SK-N-SH treated with all-trans-retinoic acid at 6 μM for 48 hours (cell line): ENCODE results near the gene KCMF1.

Experiments
- ATAC-seq: fragments of 200-7000 bp; cut with Tn5 transposase; 3 replicates; pipeline ENCODE4 v1.9.1; 2020; ENCODE audit warnings: mild to moderate bottlenecking, moderate library complexity
- ARNTL ChIP-seq: fragments of 450-650 bp; formaldehyde crosslinking; IDR thresholded peaks from 2 replicates; pipeline ENCODE4 v1.5.0; 2020; ENCODE audit warnings: low read depth, mild to moderate bottlenecking, moderate library complexity, borderline replicate concordance
- CSDC2 ChIP-seq: fragments of 250-450 bp; sonication (Bioruptor Pico); IDR thresholded peaks from 2 replicates; pipeline ENCODE4 v1.5.0; 2020; ENCODE audit warnings: mild to moderate bottlenecking, moderate library complexity
- ESRRG ChIP-seq: fragments of 250-450 bp; sonication (Bioruptor Pico); IDR thresholded peaks from 2 replicates; pipeline ENCODE4 v1.6.1; 2021; ENCODE audit warnings: mild to moderate bottlenecking
- GLIS3 ChIP-seq: fragments of 250-450 bp; sonication (Bioruptor Pico); IDR thresholded peaks from 2 replicates; pipeline ENCODE4 v1.5.0; 2020; ENCODE audit warnings: mild to moderate bottlenecking, moderate library complexity
- ISL1 ChIP-seq: fragments of 250-450 bp; sonication (Bioruptor Pico); IDR thresholded peaks from 2 replicates; pipeline ENCODE4 v2.1.2; 2022; ENCODE audit warnings: mild to moderate bottlenecking, moderate library complexity
- OSR1 ChIP-seq: fragments of 250-450 bp; sonication (Bioruptor Pico); IDR thresholded peaks from 2 replicates; pipeline ENCODE4 v1.8.0; 2022; ENCODE audit warnings: moderate library complexity, mild to moderate bottlenecking, inconsistent platforms
- PPARA ChIP-seq: fragments of 250-450 bp; sonication (Bioruptor Pico); IDR thresholded peaks from 2 replicates; pipeline ENCODE4 v1.5.0; 2020; ENCODE audit warnings: mild to moderate bottlenecking, borderline replicate concordance
- RARB ChIP-seq: fragments of 250-450 bp; sonication (Bioruptor Pico); IDR thresholded peaks from 2 replicates; pipeline ENCODE4 v1.8.0; 2021; ENCODE audit warnings: mild to moderate bottlenecking, moderate library complexity
- TCF4 ChIP-seq: fragments of 250-450 bp; sonication (Bioruptor Pico); IDR thresholded peaks from 2 replicates; pipeline ENCODE4 v1.8.0; 2021; ENCODE audit warnings: mild to moderate bottlenecking, moderate library complexity, borderline replicate concordance
- TOX ChIP-seq: fragments of 250-450 bp; sonication (Bioruptor Pico); IDR thresholded peaks from 2 replicates; pipeline ENCODE4 v1.8.0; 2021; ENCODE audit warnings: mild to moderate bottlenecking, moderate library complexity, borderline replicate concordance
- ZC3H10 ChIP-seq: fragments of 250-450 bp; sonication (Bioruptor Pico); IDR thresholded peaks from 2 replicates; pipeline ENCODE4 v1.5.1; 2021; ENCODE audit warnings: mild to moderate bottlenecking, moderate library complexity
- ZFP3 ChIP-seq: fragments of 250-450 bp; sonication (Bioruptor Pico); IDR thresholded peaks from 2 replicates; pipeline ENCODE4 v1.5.0; 2020; ENCODE audit warnings: mild to moderate bottlenecking, moderate library complexity
- ZFP30 ChIP-seq: fragments of 450-650 bp; formaldehyde crosslinking; IDR thresholded peaks from 2 replicates; pipeline ENCODE4 v1.5.0; 2022; ENCODE audit warnings: mild to moderate bottlenecking, moderate library complexity
- ZNF70 ChIP-seq: fragments of 450-650 bp; formaldehyde crosslinking; IDR thresholded peaks from 2 replicates; pipeline ENCODE4 v1.5.0; 2020; ENCODE audit warnings: mild to moderate bottlenecking, moderate library complexity
- ZNF8 ChIP-seq: fragments of 450-650 bp; formaldehyde crosslinking; IDR thresholded peaks from 2 replicates; pipeline ENCODE4 v1.5.0; 2020; ENCODE audit warnings: mild to moderate bottlenecking, moderate library complexity
- TF ChIP-seq, protein P1 (sequence below): fragments of 250-450 bp; sonication (Bioruptor Pico); IDR thresholded peaks from 2 replicates; pipeline ENCODE4 v1.8.0; 2020; ENCODE audit warnings: mild to moderate bottlenecking, moderate library complexity, borderline replicate concordance
- TF ChIP-seq, protein P2 (sequence below): fragments of 250-450 bp; sonication (Bioruptor Pico); IDR thresholded peaks from 2 replicates; pipeline ENCODE4 v1.5.1; 2020; ENCODE audit warnings: low read depth, mild to moderate bottlenecking, moderate library complexity
- TF ChIP-seq, protein P3 (sequence below): fragments of 250-450 bp; sonication (Bioruptor Pico); IDR thresholded peaks from 2 replicates; pipeline ENCODE4 v1.8.0; 2021; ENCODE audit warnings: low read depth, mild to moderate bottlenecking, moderate library complexity, borderline replicate concordance
- TF ChIP-seq, protein P4 (sequence below): fragments of 250-450 bp; sonication (Bioruptor Pico); IDR thresholded peaks from 2 replicates; pipeline ENCODE4 v1.5.0; 2020; ENCODE audit warnings: mild to moderate bottlenecking, moderate library complexity

KCMF1 gene

DNA sequence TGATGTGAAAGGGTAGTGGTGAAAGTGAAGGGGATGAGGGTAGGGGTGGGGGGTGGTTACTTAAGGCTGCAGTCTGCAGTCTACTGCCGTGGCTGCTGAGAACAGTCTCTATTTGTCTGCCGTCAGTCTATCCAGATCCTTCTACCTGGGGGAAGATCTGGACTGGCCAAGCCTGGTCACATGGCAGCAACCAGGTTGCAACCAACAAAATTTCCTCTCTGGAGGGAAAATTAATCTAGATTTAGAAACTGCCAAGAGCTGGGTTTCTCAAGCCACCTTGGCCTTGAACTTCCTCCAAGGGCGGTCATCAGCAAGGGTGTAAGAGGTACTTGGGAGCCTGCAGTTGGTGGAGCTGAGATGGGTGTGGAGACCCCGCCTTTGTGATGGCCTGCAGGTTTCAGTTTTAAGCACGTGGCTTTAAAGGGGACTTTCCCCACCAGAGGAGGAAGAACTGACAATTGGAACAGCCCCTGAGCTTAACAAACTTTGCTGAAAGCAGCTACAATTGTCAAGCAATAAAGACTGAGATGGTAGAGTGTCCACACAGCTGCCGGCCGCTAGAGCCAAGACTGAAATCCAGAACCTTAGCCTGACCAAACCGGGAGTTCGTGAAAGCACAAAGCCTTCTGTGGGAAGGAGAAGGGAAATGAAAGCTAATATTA is 31.4 kb upstream of the KCMF1 start:
- TF ChIP-seq TCF4, result no peak
- TF ChIP-seq ZC3H10 (CRISPR knock-in tag), result no peak
- TF ChIP-seq, protein P1, sequence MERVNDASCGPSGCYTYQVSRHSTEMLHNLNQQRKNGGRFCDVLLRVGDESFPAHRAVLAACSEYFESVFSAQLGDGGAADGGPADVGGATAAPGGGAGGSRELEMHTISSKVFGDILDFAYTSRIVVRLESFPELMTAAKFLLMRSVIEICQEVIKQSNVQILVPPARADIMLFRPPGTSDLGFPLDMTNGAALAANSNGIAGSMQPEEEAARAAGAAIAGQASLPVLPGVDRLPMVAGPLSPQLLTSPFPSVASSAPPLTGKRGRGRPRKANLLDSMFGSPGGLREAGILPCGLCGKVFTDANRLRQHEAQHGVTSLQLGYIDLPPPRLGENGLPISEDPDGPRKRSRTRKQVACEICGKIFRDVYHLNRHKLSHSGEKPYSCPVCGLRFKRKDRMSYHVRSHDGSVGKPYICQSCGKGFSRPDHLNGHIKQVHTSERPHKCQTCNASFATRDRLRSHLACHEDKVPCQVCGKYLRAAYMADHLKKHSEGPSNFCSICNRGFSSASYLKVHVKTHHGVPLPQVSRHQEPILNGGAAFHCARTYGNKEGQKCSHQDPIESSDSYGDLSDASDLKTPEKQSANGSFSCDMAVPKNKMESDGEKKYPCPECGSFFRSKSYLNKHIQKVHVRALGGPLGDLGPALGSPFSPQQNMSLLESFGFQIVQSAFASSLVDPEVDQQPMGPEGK (CRISPR knock-in tag), result no peak
- no peak for TF ChIP-seq GLIS3 (CRISPR knock-in tag)
- no peak for TF ChIP-seq ARNTL (CRISPR knock-in tag)
- TF ChIP-seq PPARA (CRISPR knock-in tag), result no peak
- TF ChIP-seq, protein P2, sequence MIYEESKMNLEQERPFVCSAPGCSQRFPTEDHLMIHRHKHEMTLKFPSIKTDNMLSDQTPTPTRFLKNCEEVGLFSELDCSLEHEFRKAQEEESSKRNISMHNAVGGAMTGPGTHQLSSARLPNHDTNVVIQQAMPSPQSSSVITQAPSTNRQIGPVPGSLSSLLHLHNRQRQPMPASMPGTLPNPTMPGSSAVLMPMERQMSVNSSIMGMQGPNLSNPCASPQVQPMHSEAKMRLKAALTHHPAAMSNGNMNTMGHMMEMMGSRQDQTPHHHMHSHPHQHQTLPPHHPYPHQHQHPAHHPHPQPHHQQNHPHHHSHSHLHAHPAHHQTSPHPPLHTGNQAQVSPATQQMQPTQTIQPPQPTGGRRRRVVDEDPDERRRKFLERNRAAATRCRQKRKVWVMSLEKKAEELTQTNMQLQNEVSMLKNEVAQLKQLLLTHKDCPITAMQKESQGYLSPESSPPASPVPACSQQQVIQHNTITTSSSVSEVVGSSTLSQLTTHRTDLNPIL (CRISPR knock-in tag), result no peak
- no peak for TF ChIP-seq ZFP3 (CRISPR knock-in tag)
- TF ChIP-seq, protein P3, sequence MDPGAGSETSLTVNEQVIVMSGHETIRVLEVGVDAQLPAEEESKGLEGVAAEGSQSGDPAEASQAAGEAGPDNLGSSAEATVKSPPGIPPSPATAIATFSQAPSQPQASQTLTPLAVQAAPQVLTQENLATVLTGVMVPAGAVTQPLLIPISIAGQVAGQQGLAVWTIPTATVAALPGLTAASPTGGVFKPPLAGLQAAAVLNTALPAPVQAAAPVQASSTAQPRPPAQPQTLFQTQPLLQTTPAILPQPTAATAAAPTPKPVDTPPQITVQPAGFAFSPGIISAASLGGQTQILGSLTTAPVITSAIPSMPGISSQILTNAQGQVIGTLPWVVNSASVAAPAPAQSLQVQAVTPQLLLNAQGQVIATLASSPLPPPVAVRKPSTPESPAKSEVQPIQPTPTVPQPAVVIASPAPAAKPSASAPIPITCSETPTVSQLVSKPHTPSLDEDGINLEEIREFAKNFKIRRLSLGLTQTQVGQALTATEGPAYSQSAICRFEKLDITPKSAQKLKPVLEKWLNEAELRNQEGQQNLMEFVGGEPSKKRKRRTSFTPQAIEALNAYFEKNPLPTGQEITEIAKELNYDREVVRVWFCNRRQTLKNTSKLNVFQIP, result no peak
- no peak; the same call in 2 of the 3 replicates for ATAC-seq

DNA sequence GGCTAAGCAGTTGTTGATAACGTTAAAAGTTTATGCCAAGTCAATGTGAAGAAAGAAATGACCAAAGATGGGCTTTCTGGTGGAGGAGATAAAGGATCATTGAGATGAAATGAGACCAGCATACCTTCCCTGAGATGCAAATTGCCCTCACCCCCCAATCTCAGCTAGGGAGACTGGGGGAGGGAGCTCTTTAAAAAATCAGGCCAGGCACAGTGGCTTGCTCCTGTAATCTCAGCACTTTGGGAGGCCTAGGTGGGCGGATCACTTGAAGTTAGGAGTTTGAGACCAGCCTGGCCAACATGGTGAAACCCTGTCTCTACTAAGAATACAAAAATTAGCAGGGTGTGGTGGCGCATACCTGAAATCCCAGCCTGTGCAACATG is 30.9 kb upstream of the KCMF1 start:
- no peak for ATAC-seq
- TF ChIP-seq ISL1 (CRISPR knock-in tag) (no peak), CSDC2 (CRISPR knock-in tag) (no peak), TCF4 (no peak), TOX (CRISPR knock-in tag) (no peak), ZFP30 (no peak), OSR1 (CRISPR knock-in tag) (no peak), ZFP3 (CRISPR knock-in tag) (no peak), RARB (CRISPR knock-in tag) (no peak), GLIS3 (CRISPR knock-in tag) (no peak), ZNF70 (no peak), ESRRG (CRISPR knock-in tag) (no peak), ZNF8 (no peak)
- TF ChIP-seq, protein P3, result no peak
- TF ChIP-seq, protein P2 (CRISPR knock-in tag), result no peak
- TF ChIP-seq, protein P4, sequence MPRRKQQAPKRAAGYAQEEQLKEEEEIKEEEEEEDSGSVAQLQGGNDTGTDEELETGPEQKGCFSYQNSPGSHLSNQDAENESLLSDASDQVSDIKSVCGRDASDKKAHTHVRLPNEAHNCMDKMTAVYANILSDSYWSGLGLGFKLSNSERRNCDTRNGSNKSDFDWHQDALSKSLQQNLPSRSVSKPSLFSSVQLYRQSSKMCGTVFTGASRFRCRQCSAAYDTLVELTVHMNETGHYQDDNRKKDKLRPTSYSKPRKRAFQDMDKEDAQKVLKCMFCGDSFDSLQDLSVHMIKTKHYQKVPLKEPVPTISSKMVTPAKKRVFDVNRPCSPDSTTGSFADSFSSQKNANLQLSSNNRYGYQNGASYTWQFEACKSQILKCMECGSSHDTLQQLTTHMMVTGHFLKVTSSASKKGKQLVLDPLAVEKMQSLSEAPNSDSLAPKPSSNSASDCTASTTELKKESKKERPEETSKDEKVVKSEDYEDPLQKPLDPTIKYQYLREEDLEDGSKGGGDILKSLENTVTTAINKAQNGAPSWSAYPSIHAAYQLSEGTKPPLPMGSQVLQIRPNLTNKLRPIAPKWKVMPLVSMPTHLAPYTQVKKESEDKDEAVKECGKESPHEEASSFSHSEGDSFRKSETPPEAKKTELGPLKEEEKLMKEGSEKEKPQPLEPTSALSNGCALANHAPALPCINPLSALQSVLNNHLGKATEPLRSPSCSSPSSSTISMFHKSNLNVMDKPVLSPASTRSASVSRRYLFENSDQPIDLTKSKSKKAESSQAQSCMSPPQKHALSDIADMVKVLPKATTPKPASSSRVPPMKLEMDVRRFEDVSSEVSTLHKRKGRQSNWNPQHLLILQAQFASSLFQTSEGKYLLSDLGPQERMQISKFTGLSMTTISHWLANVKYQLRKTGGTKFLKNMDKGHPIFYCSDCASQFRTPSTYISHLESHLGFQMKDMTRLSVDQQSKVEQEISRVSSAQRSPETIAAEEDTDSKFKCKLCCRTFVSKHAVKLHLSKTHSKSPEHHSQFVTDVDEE (CRISPR knock-in tag), result no peak

DNA sequence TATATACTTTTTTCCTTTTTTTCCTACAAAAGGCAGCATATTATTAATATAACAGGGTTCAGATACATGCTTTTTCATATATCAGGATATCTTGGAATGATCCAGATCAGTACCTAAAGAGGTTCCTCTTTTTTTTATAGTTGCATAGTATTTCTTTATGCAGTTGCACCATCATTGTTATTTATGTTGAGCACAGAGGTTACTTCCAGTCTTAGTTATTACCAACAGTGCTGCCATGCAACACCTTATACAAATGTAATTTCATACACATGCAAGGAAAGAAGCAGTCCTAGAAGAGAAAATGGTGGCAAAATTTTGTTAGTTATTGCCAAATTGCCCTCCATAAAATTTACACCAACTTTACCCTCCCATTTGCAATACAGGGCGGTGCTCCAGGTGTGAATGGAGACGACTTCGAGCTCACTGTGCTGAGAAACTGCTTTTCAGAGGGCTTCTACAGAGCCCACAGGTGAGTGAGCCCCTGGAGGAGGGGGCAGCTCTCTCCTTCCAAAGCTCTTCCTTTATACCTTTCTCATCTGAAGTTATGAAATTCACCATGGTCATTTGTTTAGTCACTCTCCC is 30.0 kb upstream of the KCMF1 start:
- ATAC-seq, result no peak
- TF ChIP-seq ISL1 (CRISPR knock-in tag), result no peak
- TF ChIP-seq, all 23 proteins: peak for 0
